Measurements from ENCODE around the gene CLASP2.
"Not testable (repeated sequence)": the region's sequence is repeated elsewhere in the genome, so short reads cannot be mapped to it uniquely, and the experiment has no call there.

The CLASP2 gene

GRCh38 chr3:33678073-33678472 lies 40.0 kb downstream of the CLASP2 start:
- H3F3A ChIP-seq (ENCODE audit: insufficient read depth, low read length) = no peaks in the 10 kb centered on the region
- no peak for TF ChIP-seq CTCF (IDR thresholded peaks at IDR 0.05; ENCODE audit: low read length)
- no peak for TF ChIP-seq EZH2phosphoT487 (IDR thresholded peaks at IDR 0.05; ENCODE audit: low read length)
- no peak for TF ChIP-seq EZH2 (optimal IDR thresholded peaks at IDR 0.05; ENCODE audit: low read depth, low read length)
- no peaks in the 10 kb centered on the region for H3K36me3 ChIP-seq (replicated peaks; ENCODE audit: insufficient read depth, low read length)
- H3K79me2 ChIP-seq (ENCODE audit: low read length) = no peaks in the 10 kb centered on the region
- no peak overlapping the region for H3K4me3 ChIP-seq (ENCODE audit: low read length)
- no peaks in the 10 kb centered on the region for H3K4me1 ChIP-seq (ENCODE audit: low read length)
- no peak overlapping the region for H3K9ac ChIP-seq (ENCODE audit: low read length)
- no peaks in the 10 kb centered on the region for H3K9me2 ChIP-seq (replicated peaks; ENCODE audit: insufficient read depth, low read length)
- no peaks in the 10 kb centered on the region for H4K20me1 ChIP-seq (ENCODE audit: insufficient read depth, low read length)
- no peak overlapping the region for H3K27ac ChIP-seq (ENCODE audit: low read length)
- no peaks in the 10 kb centered on the region for H3K27me3 ChIP-seq (replicated peaks; ENCODE audit: insufficient read depth, low read length)
- DNase-seq = no peak
- H3K4me2 ChIP-seq (ENCODE audit: low read depth, low read length) = no peak overlapping the region
- no peaks in the 10 kb centered on the region for H3K9me3 ChIP-seq (replicated peaks; ENCODE audit: insufficient read depth, low read length)
- no peak overlapping the region for H2AFZ ChIP-seq (ENCODE audit: low read length)

- H3K9me2 ChIP-seq (replicated peaks; ENCODE audit: insufficient read depth, low read length); H4K20me1 ChIP-seq (ENCODE audit: insufficient read depth, low read length); H3K36me3 ChIP-seq (replicated peaks; ENCODE audit: insufficient read depth, low read length); H3K4me1 ChIP-seq (ENCODE audit: low read length); H2AFZ ChIP-seq (ENCODE audit: low read length); H3K9me3 ChIP-seq (replicated peaks; ENCODE audit: insufficient read depth, low read length); H3K9ac ChIP-seq (ENCODE audit: low read length); H3F3A ChIP-seq (ENCODE audit: insufficient read depth, low read length); H3K27me3 ChIP-seq (replicated peaks; ENCODE audit: insufficient read depth, low read length); H3K4me3 ChIP-seq (ENCODE audit: low read length); H3K27ac ChIP-seq (ENCODE audit: low read length); H3K79me2 ChIP-seq (ENCODE audit: low read length); H3K4me2 ChIP-seq (ENCODE audit: low read depth, low read length); DNase-seq: not testable (repeated sequence)
These were observed 44.6 kb downstream of the CLASP2 start for GRCh38 chr3:33673436-33673835.

- Histone ChIP-seq H3K4me3 (ENCODE audit: low read length) (no peak overlapping the region), H3K36me3 (replicated peaks; ENCODE audit: insufficient read depth, low read length) (no peaks in the 10 kb centered on the region), H3K79me2 (ENCODE audit: low read length) (no peaks in the 10 kb centered on the region), H3K27ac (ENCODE audit: low read length) (no peak overlapping the region), H3K4me2 (ENCODE audit: low read depth, low read length) (no peak overlapping the region), H4K20me1 (ENCODE audit: insufficient read depth, low read length) (no peaks in the 10 kb centered on the region), H3K9me3 (replicated peaks; ENCODE audit: insufficient read depth, low read length) (no peaks in the 10 kb centered on the region), H2AFZ (ENCODE audit: low read length) (no peak overlapping the region), H3F3A (ENCODE audit: insufficient read depth, low read length) (no peaks in the 10 kb centered on the region), H3K4me1 (ENCODE audit: low read length) (no peaks in the 10 kb centered on the region), H3K27me3 (replicated peaks; ENCODE audit: insufficient read depth, low read length) (no peaks in the 10 kb centered on the region), H3K9me2 (replicated peaks; ENCODE audit: insufficient read depth, low read length) (no peaks in the 10 kb centered on the region), H3K9ac (ENCODE audit: low read length) (no peak overlapping the region)
- TF ChIP-seq CTCF (IDR thresholded peaks at IDR 0.05; ENCODE audit: low read length) (no peak), EZH2phosphoT487 (IDR thresholded peaks at IDR 0.05; ENCODE audit: low read length) (no peak), EZH2 (optimal IDR thresholded peaks at IDR 0.05; ENCODE audit: low read depth, low read length) (no peak)
- DNase-seq = no peak
These were observed 49.4 kb downstream of the CLASP2 start for GRCh38 chr3:33668618-33669017.

GRCh38 chr3:33665294-33665693 lies 52.8 kb downstream of the CLASP2 start:
- no peaks in the 10 kb centered on the region for H3K9me2 ChIP-seq (replicated peaks; ENCODE audit: insufficient read depth, low read length)
- H3K4me2 ChIP-seq (ENCODE audit: low read depth, low read length) = no peak overlapping the region
- no peaks in the 10 kb centered on the region for H3K27me3 ChIP-seq (replicated peaks; ENCODE audit: insufficient read depth, low read length)
- peaks cover 13% of the 10 kb centered on the region for H3K4me1 ChIP-seq (ENCODE audit: low read length)
- H3K4me3 ChIP-seq (ENCODE audit: low read length) = no peak overlapping the region
- H2AFZ ChIP-seq (ENCODE audit: low read length) = no peak overlapping the region
- no peak for DNase-seq
- H3K79me2 ChIP-seq (ENCODE audit: low read length) = no peaks in the 10 kb centered on the region; the same call in 1 of the 2 replicates
- no peak for TF ChIP-seq EZH2 (optimal IDR thresholded peaks at IDR 0.05; ENCODE audit: low read depth, low read length)
- TF ChIP-seq EZH2phosphoT487 (IDR thresholded peaks at IDR 0.05; ENCODE audit: low read length) = no peak
- TF ChIP-seq CTCF (IDR thresholded peaks at IDR 0.05; ENCODE audit: low read length) = no peak
- H3K36me3 ChIP-seq (replicated peaks; ENCODE audit: insufficient read depth, low read length) = no peaks in the 10 kb centered on the region
- H3K9me3 ChIP-seq (replicated peaks; ENCODE audit: insufficient read depth, low read length) = no peaks in the 10 kb centered on the region
- H3K9ac ChIP-seq (ENCODE audit: low read length) = no peak overlapping the region
- no peak overlapping the region for H3K27ac ChIP-seq (ENCODE audit: low read length)
- no peaks in the 10 kb centered on the region for H4K20me1 ChIP-seq (ENCODE audit: insufficient read depth, low read length)
- no peaks in the 10 kb centered on the region for H3F3A ChIP-seq (ENCODE audit: insufficient read depth, low read length)

Measured in MM.1S (cell line).